GM06990 (cell line): ENCODE results near the gene SERPINA12.

Source experiments
- DNase-seq: peaks from one replicate; pipeline ENCODE4 v3.0.0-alpha.2; 2011; ENCODE audit not compliant: insufficient read length; ENCODE audit errors: extremely low read depth
- H3K27me3 ChIP-seq: replicated peaks from 2 replicates; pipeline ENCODE4 v1.6.0; 2011; ENCODE audit warnings: low read length; ENCODE audit not compliant: control insufficient read depth, insufficient read depth
- H3K36me3 ChIP-seq: 2 replicates; pipeline ENCODE4 v1.5.1; 2011; ENCODE audit warnings: low read length; ENCODE audit not compliant: control insufficient read depth, insufficient read depth
- H3K4me3 ChIP-seq: replicated peaks from 2 replicates; pipeline ENCODE4 v1.5.1; 2011; ENCODE audit warnings: low read depth, mild to moderate bottlenecking, control low read depth, low read length
- CTCF ChIP-seq: IDR thresholded peaks from 2 replicates; pipeline ENCODE4 v1.5.1; 2011; ENCODE audit warnings: low read length, control low read depth, mild to moderate bottlenecking, inconsistent platforms; ENCODE audit not compliant: insufficient read depth, poor library complexity, severe bottlenecking

Gene SERPINA12

GRCh38 chr14:94521375-94522114 lies 12.3 kb upstream of the SERPINA12 start:
- Histone ChIP-seq H3K27me3 (no peaks in the 10 kb centered on the region), H3K4me3 (no peak overlapping the region), H3K36me3 (no peaks in the 10 kb centered on the region)
- DNase-seq: no peak
- TF ChIP-seq CTCF: peak; percentile 22

GRCh38 chr14:94517641-94518257 lies 8.5 kb upstream of the SERPINA12 start:
- Histone ChIP-seq H3K27me3 (no peaks in the 10 kb centered on the region), H3K4me3 (no peak overlapping the region), H3K36me3 (no peaks in the 10 kb centered on the region)
- TF ChIP-seq CTCF: no peak
- no peak for DNase-seq

- Histone ChIP-seq H3K4me3 (no peak overlapping the region), H3K27me3 (no peaks in the 10 kb centered on the region), H3K36me3 (no peaks in the 10 kb centered on the region)
- DNase-seq: no peak
- no peak for TF ChIP-seq CTCF
Observed at GRCh38 chr14:94517248-94517640, 8.0 kb upstream of the SERPINA12 start.

- TF ChIP-seq CTCF: no peak
- H3K27me3 ChIP-seq: no peaks in the 10 kb centered on the region
- no peak for DNase-seq
- no peaks in the 10 kb centered on the region for H3K36me3 ChIP-seq
- no peak overlapping the region for H3K4me3 ChIP-seq
Observed at GRCh38 chr14:94515856-94516255, 6.6 kb upstream of the SERPINA12 start.

- Histone ChIP-seq H3K27me3 (no peaks in the 10 kb centered on the region), H3K36me3 (no peaks in the 10 kb centered on the region), H3K4me3 (no peak overlapping the region)
- no peak for TF ChIP-seq CTCF
- DNase-seq: no peak
Observed at GRCh38 chr14:94515426-94515825, 6.2 kb upstream of the SERPINA12 start.
